PC-9 (cell line): ENCODE measurements around the gene CTDSP1.

Experiments used
- CTCF ChIP-seq: fragments of 200-600 bp; sonication (generic); conservative IDR thresholded peaks from 2 replicates; pipeline ENCODE4 v1.6.1; 2017; ENCODE audit warnings: mixed run types, antibody characterized with exemption, mild to moderate bottlenecking, moderate library complexity
- EZH2 ChIP-seq: fragments of 200-600 bp; sonication (generic); IDR thresholded peaks from 2 replicates; pipeline ENCODE4 v1.8.0; 2017; ENCODE audit warnings: antibody characterized with exemption, low read depth

DNA sequence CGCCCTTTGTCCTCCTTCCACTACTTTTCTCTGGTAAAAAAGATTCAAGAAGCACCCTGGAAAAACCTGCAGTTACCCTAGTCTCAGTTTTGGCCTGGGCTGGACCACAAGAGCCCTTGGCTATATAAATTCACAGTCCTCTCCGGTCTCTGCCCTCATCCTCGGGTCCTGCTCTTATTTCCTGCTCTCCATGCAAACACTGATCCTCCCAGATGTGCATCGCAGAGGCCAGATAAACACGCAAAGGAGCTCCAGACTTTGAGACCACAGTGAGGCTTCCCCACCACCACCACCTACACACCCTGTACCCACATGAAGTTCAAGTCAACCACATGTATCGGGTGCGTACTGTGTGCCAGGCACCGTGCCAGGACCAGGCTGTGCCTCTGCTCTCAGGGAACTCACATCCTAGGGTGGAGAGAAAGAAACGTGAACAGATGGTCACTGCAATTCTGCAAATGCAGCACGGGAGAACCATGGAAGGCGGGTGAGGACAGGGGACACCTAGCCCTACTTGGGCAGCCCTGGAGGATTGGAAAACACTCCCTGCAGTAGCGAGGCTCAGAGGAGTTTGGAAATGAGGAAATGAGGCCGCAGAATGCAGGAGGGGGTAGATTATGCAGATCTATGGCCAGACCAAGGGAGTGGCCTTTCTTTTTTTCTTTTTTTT is 7.4 kb downstream of the CTDSP1 start:
- TF ChIP-seq EZH2 (no peak), CTCF (no peak)
